ENCODE results near the gene RNF32.
A peak's percentile ranks its signal among the peaks of the same experiment; 100 is the strongest.

RNF32 gene

DNA sequence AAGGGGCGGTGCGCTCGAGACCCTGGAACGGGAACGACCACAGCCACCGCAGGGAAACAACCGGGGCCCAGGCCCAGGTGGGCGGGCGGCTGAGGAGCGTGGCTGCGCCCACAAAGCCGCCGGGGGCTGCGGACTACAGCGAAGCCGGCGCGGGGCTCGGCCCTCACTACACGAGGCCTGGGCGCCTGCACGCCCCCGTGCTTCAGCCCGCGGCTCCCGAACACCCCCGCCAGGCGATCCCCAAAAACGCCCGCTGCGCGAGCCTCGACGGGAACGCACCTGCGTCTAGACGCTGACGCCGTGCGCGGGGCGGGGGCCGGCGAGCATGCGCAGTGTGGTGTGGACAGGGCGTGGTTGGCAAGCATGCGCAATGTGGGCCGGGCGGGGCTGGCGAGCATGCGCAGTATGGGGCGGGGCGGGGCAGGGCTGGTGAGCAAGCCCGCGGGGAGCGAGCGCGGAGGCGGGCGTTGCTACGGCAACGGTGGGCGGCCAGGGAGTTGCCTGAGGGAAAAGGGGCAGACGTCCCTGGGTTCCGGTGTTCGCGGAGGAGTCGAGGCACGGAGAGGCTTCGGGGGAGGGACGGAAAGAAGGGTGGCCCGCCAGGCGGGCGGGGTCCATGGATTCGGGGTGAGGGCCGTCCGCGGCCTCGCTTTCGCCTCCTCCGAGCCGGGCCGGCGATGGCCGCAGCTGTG, at the start of gene RNF32:
TSS of gene RNF32 (plus strand) at position 518 of the 692 bp plus-strand sequence. CDS start 3,104 bp downstream, outside the sequence.
- peak; percentile 82 for FAIRE-seq
- DNase-seq (ENCODE audit: extremely low spot score, insufficient read length, low read depth): peak; percentile 93

DNA sequence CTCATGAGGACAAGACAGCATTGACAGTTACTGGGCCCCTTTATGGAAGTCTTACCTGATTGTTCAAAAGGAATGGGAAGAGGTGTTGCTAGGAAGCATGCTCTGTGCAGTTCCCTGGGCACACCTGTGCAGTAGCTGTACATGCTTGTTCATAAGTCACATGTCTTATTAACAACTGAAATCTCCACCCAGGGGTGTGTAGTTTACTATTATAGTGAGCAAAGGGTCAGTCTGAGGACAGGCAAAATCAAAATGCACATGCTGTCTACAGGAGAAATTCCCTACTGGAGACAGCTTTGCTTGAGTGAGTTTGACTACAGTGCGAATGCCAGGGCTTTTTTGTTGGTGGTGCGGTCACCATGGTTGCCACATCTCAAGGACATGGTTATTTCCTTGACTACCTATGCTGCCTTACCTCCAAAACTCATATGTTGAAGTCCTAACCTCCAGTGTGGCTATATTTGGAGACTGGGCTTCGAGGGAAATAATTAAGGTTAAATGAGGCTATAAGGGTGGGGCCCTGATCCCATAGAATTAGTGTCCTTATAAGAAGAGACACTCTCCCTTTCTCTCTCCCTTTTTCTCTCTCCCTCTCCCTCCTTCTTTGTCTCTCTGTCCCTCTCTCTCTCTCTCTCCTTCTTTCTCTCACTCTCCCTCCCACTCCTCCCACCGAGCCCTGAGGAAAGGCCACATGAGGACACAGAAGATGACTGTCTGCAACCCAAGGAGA, 48.3 kb upstream of the RNF32 start:
- FAIRE-seq (no peak), DNase-seq (ENCODE audit: extremely low spot score, insufficient read length, low read depth) (no peak)

DNA sequence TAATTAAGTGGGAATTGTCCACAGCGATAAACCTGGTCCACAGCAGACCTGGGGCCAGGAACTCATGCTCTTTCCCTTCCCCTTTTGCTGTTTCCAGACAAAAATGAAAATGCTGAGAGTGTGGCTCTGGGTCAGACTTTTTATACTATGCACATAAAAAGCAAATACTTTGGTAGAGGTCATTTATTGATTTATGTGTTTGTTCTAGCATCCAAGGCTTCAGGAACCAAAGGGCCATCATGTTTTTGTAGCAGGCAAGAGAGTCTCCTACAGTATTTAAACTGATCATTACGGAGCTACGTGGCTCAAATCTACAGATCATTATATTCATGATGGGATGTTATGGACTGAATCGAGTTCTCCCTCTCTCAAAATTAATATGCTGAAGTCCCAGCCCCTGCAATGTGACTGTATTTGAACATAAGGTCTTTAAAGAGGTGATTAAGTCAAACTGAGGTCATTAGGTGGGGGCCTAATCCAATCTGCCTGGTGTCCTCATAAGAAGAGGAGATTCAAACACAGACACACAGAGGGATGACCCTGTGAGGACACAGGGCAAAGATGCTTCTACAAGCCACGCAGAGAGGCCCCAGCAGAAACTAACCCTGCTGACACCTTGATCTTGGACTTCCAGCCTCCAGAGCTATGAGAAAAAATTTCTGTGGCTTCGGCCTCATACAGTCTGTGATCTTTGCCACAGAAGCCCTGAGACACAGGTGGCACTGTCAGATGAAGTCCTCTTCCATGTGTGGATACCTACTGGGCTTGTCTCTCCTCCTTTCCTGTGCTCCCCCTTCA, 46.1 kb upstream of the RNF32 start:
- FAIRE-seq (no peak), DNase-seq (ENCODE audit: extremely low spot score, insufficient read length, low read depth) (no peak)

- no peak for FAIRE-seq
- no peak for DNase-seq (ENCODE audit: extremely low spot score, insufficient read length, low read depth)
Measured at GRCh38 chr7:156600496-156600895, 40.1 kb upstream of the RNF32 start.

- no peak for FAIRE-seq
Measured at GRCh38 chr7:156602283-156602682, 38.3 kb upstream of the RNF32 start.

GRCh38 chr7:156603011-156603410, 37.6 kb upstream of the RNF32 start:
- no peak for DNase-seq (ENCODE audit: extremely low spot score, insufficient read length, low read depth)
- FAIRE-seq: no peak

More at GRCh38 chr7:156602283-156602682, 38.3 kb upstream of the RNF32 start:
- DNase-seq (ENCODE audit: extremely low spot score, insufficient read length, low read depth): no peak

DNA sequence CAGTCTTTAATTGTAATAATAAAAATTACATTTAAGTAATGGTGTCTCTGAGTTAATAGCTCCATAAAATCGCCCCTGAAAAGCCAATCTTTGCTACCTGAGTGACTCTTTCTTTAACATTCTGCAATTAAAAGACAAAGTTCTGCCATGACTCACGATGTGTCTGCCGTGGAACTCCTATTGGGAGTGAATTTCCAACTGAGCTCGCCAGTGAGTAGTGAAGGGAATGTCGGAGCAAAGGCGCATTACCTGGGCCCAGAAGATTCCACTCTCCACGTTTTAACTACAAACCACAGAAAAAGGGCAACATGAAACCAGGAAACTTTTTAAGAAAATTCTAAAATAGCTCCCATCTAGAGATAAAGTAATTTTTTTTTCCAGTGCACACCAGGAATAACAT, 36.9 kb upstream of the RNF32 start:
- no peak for FAIRE-seq
- no peak for DNase-seq (ENCODE audit: extremely low spot score, insufficient read length, low read depth)

DNA sequence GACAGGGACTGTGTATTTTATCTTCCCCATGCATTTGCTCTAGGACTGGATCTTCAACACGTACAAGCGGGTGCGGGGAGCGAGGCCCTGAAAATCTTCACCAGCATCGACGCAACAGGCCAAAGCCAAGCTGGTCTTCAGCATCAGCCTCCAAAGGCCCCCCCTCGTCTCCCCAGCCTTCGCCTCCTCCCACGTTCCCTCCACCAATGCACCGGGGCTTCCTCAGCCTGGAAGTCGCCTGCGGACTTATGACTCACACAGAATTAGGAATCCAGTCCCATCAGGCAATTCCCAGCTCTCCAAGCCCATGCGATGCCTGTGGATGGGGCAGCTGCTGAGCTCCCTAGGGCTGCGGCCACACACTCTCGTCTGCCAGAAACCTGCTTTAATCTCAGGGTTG, 36.3 kb upstream of the RNF32 start:
- FAIRE-seq: no peak
- DNase-seq (ENCODE audit: extremely low spot score, insufficient read length, low read depth): no peak

GRCh38 chr7:156604836-156605695, 35.5 kb upstream of the RNF32 start:
- no peak for FAIRE-seq

GRCh38 chr7:156606135-156606534, 34.4 kb upstream of the RNF32 start:
- DNase-seq (ENCODE audit: extremely low spot score, insufficient read length, low read depth) (no peak), FAIRE-seq (no peak)

More at GRCh38 chr7:156604836-156605695, 35.5 kb upstream of the RNF32 start:
- DNase-seq (ENCODE audit: extremely low spot score, insufficient read length, low read depth): no peak

GRCh38 chr7:156606691-156607331, 33.8 kb upstream of the RNF32 start:
- DNase-seq (ENCODE audit: extremely low spot score, insufficient read length, low read depth) (no peak), FAIRE-seq (no peak)

DNA sequence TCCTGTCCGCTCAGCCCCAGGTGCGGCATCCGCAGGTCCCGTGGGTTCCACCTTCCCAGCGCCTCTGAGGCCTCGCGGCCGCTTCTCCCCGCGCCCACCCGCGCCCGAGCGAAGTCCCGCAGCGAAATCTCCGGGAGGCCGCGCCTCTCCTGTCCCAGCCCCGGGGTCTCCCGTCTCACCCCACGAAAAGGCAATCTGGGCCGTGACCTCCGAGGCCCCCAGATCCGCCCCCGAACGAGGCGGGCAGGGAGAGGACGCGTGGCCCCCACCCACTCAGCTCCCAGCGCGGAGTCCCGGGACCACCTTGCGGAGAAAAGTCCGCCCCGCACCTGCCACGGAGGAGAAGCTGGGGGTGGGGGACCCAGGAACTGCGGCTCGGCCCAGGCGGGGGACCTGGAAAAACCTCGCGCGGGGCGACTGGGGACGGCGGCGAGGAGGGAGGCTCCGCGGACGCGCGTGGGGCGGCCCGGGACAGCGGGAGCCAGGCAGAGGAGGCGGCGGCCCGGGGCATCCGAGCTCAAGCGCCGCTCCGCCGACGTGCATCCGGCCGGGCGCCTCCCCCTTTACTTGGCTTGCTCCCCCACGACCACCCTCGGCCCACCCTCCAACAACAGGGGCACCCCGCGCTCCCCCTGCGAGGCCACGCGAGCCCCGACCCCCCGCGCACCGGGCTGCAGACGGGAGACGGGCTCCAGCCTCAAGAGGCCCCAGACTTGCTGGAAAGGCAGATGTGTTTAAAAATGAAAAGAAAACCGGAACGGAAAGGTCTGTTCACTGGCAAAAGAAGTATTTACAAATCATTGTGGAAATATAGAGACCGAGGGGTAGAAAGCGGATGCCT, 33.0 kb upstream of the RNF32 start:
- DNase-seq (ENCODE audit: extremely low spot score, insufficient read length, low read depth): no peak
- no peak for FAIRE-seq

GRCh38 chr7:156608173-156608478, 32.4 kb upstream of the RNF32 start:
- DNase-seq (ENCODE audit: extremely low spot score, insufficient read length, low read depth): no peak
- FAIRE-seq: no peak

- FAIRE-seq: no peak
- DNase-seq (ENCODE audit: extremely low spot score, insufficient read length, low read depth): no peak
Measured at GRCh38 chr7:156609010-156609877, 31.3 kb upstream of the RNF32 start.

DNA sequence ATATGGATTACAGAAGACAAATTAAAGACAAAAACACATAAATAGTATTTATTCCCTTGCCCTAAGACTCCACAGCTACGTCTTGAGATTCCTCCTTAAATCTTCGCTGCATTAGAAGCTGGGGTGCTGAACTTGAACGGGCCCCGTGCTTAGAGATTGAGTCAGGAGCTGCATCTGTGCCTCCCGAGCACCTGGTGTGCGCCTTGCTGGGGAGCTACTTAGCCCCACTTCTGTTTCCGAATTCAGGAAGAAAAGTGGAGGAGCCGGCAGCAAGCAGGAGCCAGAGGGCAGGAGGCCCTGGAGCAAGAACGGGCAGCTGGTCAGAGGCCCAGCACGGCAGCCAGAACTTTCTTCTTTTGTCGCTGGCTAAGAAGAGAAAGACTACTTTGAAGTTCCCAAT, 30.4 kb upstream of the RNF32 start:
- FAIRE-seq: no peak

DNA sequence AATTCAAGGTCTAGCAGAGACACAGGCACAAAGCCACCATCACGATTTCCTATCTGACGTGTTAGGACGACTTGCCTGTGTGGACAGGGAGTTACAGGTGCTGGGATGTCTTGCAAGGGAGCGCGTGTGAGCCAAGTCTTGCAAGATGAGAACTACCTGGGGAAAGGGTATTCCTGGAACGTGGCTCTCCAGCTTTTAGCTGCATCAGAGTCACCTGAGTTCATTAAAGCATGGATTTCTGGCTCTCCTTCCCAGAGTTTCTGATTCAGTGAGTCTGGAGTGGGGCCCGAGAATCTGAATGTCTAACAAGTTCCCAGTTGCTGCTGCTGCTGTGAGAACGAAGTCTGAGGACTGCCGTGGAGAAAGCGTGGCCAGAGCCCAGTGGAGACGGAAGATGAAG, 30.0 kb upstream of the RNF32 start:
- FAIRE-seq (no peak), DNase-seq (ENCODE audit: extremely low spot score, insufficient read length, low read depth) (no peak)

More for the DNA sequence above, 30.4 kb upstream of the RNF32 start:
- DNase-seq (ENCODE audit: extremely low spot score, insufficient read length, low read depth): no peak
